HEK293T (cell line): Measurements from ENCODE around the gene SMPX.

Experiments
- ARNT ChIP-seq: fragments of 450-650 bp; IDR thresholded peaks from 2 replicates; pipeline ENCODE4 v1.6.1; 2017; ENCODE audit warnings: mild to moderate bottlenecking
- BHLHE40 ChIP-seq: fragments of 450-650 bp; IDR thresholded peaks from 2 replicates; pipeline ENCODE4 v1.6.1; 2016; ENCODE audit warnings: mild to moderate bottlenecking, moderate library complexity, borderline replicate concordance
- CTBP1 ChIP-seq: fragments of 450-650 bp; IDR thresholded peaks from 2 replicates; pipeline ENCODE4 v1.6.1; 2016; ENCODE audit warnings: borderline replicate concordance
- ELF4 ChIP-seq: fragments of 450-650 bp; IDR thresholded peaks from 2 replicates; pipeline ENCODE4 v1.6.1; 2017; ENCODE audit warnings: antibody characterized with exemption
- FOXA1 ChIP-seq: fragments of 450-650 bp; IDR thresholded peaks from 2 replicates; pipeline ENCODE4 v1.6.1; 2016; ENCODE audit warnings: mild to moderate bottlenecking
- FOXK2 ChIP-seq: fragments of 450-650 bp; IDR thresholded peaks from 2 replicates; pipeline ENCODE4 v1.6.1; 2016; ENCODE audit warnings: mild to moderate bottlenecking
- FOXM1 ChIP-seq: fragments of 450-650 bp; IDR thresholded peaks from 2 replicates; pipeline ENCODE4 v1.6.1; 2017; ENCODE audit warnings: mild to moderate bottlenecking, borderline replicate concordance
- HDGF ChIP-seq: fragments of 450-650 bp; IDR thresholded peaks from 2 replicates; pipeline ENCODE4 v1.6.1; 2017; ENCODE audit warnings: antibody characterized with exemption, borderline replicate concordance
- NFRKB ChIP-seq: fragments of 450-650 bp; IDR thresholded peaks from 2 replicates; pipeline ENCODE4 v1.6.1; 2016; ENCODE audit warnings: mild to moderate bottlenecking, moderate library complexity
- PKNOX1 ChIP-seq: fragments of 450-650 bp; IDR thresholded peaks from 2 replicates; pipeline ENCODE4 v1.6.1; 2016
- SP1 ChIP-seq: fragments of 450-650 bp; IDR thresholded peaks from 2 replicates; pipeline ENCODE4 v1.6.1; 2017
- SUZ12 ChIP-seq: fragments of 450-650 bp; IDR thresholded peaks from 2 replicates; pipeline ENCODE4 v1.6.1; 2016; ENCODE audit warnings: mild to moderate bottlenecking
- TARDBP ChIP-seq: fragments of 450-650 bp; IDR thresholded peaks from 2 replicates; pipeline ENCODE4 v1.6.1; 2016
- ZNF384 ChIP-seq: fragments of 450-650 bp; IDR thresholded peaks from 2 replicates; pipeline ENCODE4 v1.6.1; 2016

- TF ChIP-seq FOXA1 (no peak), FOXK2 (no peak), PKNOX1 (no peak), ZNF384 (no peak), SP1 (no peak), SUZ12 (no peak), FOXM1 (no peak), ELF4 (no peak), NFRKB (no peak), HDGF (no peak), BHLHE40 (no peak), TARDBP (no peak), ARNT (no peak), CTBP1 (no peak)
Observed at GRCh38 chrX:21659320-21659719, 98.6 kb downstream of the SMPX start.
